Measurements from ENCODE around the gene MLH1.

Gene MLH1

DNA sequence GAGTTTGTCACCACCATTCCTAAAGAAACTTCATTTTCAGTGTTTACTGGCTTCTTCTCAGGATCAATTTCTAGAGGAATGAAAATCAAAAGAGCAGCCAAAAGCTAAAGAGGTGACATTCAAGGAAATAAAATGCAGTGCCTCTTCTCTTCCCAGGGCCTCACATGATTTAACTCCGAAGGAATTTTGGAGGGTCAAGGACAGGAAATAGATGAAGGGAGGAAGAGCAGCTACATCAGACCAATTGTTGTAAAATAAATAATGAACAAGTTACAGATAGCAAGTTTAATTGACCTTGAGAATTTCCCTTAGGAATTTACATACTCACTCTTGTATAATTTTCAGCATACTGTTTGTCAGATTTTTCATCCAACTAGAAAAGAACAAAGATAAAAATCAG, 103.0 kb downstream of the MLH1 start:
- DNase-seq: no peak

- no peak for DNase-seq
These were observed 103.7 kb downstream of the MLH1 start for GRCh38 chr3:37096975-37097374.

DNA sequence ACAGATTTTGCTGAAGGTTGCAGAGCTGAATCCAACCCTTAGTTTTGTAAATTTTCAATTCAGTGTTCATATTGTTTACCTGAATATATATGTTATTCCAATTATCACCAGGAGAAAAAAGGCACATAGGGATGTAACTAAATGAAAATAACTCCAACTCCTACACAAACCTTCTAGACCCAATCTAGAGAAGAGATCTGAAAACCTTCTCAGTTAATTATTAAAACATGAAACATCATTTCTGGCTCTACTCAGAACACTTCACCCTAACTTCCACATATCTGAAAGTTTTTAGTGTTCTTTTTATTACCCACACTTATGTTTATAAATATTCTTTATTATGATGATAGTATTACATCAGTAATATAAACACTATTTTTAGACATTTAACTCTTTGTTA, 104.5 kb downstream of the MLH1 start:
- DNase-seq: no peak

DNA sequence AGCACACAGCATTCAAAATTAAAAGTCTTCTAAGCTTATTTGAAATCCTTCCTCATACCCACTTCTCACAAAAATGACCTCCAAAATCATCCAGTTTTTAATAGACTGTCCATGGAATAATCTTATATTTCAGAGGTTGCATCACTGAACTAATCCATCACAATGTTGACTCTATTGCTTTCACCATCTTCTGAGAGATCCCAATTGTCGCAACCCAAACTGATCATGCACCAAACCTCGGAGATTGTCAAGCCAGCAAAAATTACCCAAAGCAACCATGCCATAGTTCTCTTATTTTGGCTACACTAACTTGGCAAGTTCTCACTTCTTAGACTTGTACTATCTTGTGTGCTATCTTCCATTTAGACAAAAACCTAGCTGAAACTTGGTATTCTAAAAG, 105.6 kb downstream of the MLH1 start:
- DNase-seq: no peak

GRCh38 chr3:37099469-37099868, 106.2 kb downstream of the MLH1 start:
- no peak for DNase-seq

DNA sequence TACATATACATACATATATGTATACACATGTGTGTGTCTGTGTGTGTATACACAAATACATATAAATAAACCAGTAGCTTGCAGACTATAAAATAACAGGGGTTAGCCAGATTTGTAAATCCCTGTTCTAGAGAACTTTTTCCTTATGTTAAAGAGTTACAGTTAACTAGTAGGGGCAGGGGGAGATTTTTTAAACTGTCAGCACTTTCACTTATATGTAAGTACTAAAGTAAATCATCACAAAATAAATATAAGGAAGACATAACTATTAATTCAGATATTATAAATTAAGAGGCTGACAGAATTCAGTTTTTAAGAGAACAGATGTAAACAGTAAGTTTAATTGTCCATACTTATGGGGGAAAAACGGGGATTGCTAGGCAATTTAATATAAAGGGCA, 107.1 kb downstream of the MLH1 start:
- no peak for DNase-seq
